OCI-LY7 (cell line): ENCODE data around the gene EIF2S3. TPM values are rescaled to one million over a fixed set of nuclear protein-coding genes. Genes with fewer than 3 reads are reported as not detected.

Source experiments
- BruUV-seq: library from RNA; stranded (reverse); fragments of 400-500 nt; replicated peaks from 2 replicates; lab custom pipeline; 2021; lab: Mats Ljungman, UMichigan
- CTCF ChIA-PET: fragments of 300-600 bp; sonication (Branson Sonifier 250); formaldehyde crosslinking; loops from one replicate; lab custom pipeline; 2022; ENCODE audit warnings: antibody characterized with exemption; ENCODE audit not compliant: unreplicated experiment; lab: Charles Lee
- POLR2A ChIA-PET: fragments of 300-600 bp; sonication (Branson Sonifier 250); formaldehyde crosslinking; loops from one replicate; lab custom pipeline; 2022; ENCODE audit warnings: antibody characterized with exemption; lab: Charles Lee
- DNase-seq: peaks from one replicate; pipeline ENCODE4 v3.0.0-alpha.2; 2015; ENCODE audit warnings: low spot score
- H2AFZ ChIP-seq: fragments of 200-600 bp; sonication (generic), shearing (Covaris generic); 2 replicates; pipeline ENCODE4 v1.6.1; 2014; ENCODE audit warnings: mild to moderate bottlenecking, antibody characterized with exemption, low read length, moderate library complexity
- H3K27ac ChIP-seq: fragments of 200-600 bp; sonication (generic); 2 replicates; pipeline ENCODE4 v1.5.1; 2014; ENCODE audit warnings: mixed run types, low read depth, mild to moderate bottlenecking, moderate library complexity, low read length, inconsistent platforms; ENCODE audit not compliant: poor library complexity, severe bottlenecking
- H3K36me3 ChIP-seq: fragments of 200-600 bp; sonication (generic); 2 replicates; pipeline ENCODE4 v1.6.1; 2014; ENCODE audit warnings: mild to moderate bottlenecking, antibody characterized with exemption, low read length, moderate library complexity, mixed read lengths; ENCODE audit not compliant: insufficient read depth
- H3K4me1 ChIP-seq: fragments of 200-600 bp; sonication (generic); 2 replicates; pipeline ENCODE4 v1.5.1; 2014; ENCODE audit warnings: mild to moderate bottlenecking, low read length; ENCODE audit not compliant: insufficient read depth, poor library complexity, severe bottlenecking
- H3K4me2 ChIP-seq: fragments of 200-600 bp; sonication (generic); 2 replicates; pipeline ENCODE4 v1.6.1; 2014; ENCODE audit warnings: mild to moderate bottlenecking, low read length
- H3K4me3 ChIP-seq: fragments of 200-600 bp; sonication (generic); 2 replicates; pipeline ENCODE4 v1.5.1; 2014; ENCODE audit warnings: mild to moderate bottlenecking, low read depth, low read length; ENCODE audit not compliant: poor library complexity, severe bottlenecking
- H3K79me2 ChIP-seq: fragments of 200-600 bp; sonication (generic); 2 replicates; pipeline ENCODE4 v1.6.1; 2016; ENCODE audit warnings: low read depth, mild to moderate bottlenecking, low read length, moderate library complexity, mixed read lengths; ENCODE audit not compliant: insufficient read depth
- H3K9me2 ChIP-seq: fragments of 200-600 bp; sonication (generic); 2 replicates; pipeline ENCODE4 v1.6.1; 2016; ENCODE audit warnings: mild to moderate bottlenecking, low read length, mixed read lengths; ENCODE audit not compliant: insufficient read depth
- H3K9me3 ChIP-seq: fragments of 200-600 bp; sonication (generic); 2 replicates; pipeline ENCODE4 v1.6.1; 2014; ENCODE audit warnings: mild to moderate bottlenecking, mixed run types, low read length, mixed read lengths
- H4K20me1 ChIP-seq: fragments of 200-600 bp; sonication (generic); 2 replicates; pipeline ENCODE4 v1.6.1; 2014; ENCODE audit warnings: mild to moderate bottlenecking, antibody characterized with exemption, low read length, moderate library complexity, mixed read lengths; ENCODE audit not compliant: insufficient read depth
- CTCF ChIP-seq: fragments of 200-600 bp; sonication (generic); conservative IDR thresholded peaks from 2 replicates; pipeline ENCODE4 v1.5.1; 2014; ENCODE audit warnings: mild to moderate bottlenecking, antibody characterized with exemption, low read length, moderate library complexity, mixed read lengths
- EZH2phosphoT487 ChIP-seq: fragments of 200-600 bp; sonication (generic); IDR thresholded peaks from 2 replicates; pipeline ENCODE4 v1.6.1; 2018; ENCODE audit warnings: low read depth, borderline replicate concordance, mild to moderate bottlenecking, mixed run types, antibody characterized with exemption, low read length, moderate library complexity, mixed read lengths
- intact Hi-C: fragments of 100-400 bp; cut with micrococcal nuclease; formaldehyde crosslinking; loops from one replicate; pipeline ENCODE4 v1.10.0; 2022; ENCODE audit not compliant: unreplicated experiment
- total RNA-seq, 2 experiments: library from RNA; depleted of rRNA in 1 of 2; stranded (reverse); fragments of >200 nt in 1 of 2; shearing (Covaris generic) in 1 of 2; gene quantifications; 2 replicates each; pipeline ENCODE4 v1.2.3, GENCODE V29; 2014 to 2022

EIF2S3 gene
- total RNA-seq, 2 experiments from 2014 or later: 243 to 405 TPM

DNA sequence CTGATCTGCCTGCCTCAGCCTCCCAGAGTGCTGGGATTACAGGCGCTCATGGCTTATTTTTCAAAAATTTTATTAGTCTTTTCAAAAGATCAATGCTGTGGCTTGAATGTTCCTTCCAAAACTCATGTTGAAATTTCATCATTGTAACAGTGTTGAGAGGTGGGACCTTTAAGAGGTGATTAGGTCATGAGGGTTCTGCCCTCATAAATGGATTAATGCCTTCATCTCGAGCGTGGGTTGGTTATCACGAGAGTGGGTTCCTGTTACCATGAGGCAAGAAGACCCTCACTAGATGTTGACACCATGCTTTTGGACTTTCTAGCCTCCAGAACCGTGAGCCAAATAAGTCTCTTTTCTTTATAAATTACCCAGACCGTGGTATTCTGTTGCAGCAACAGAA, 30.3 kb downstream of the EIF2S3 start:
- Histone ChIP-seq H2AFZ (no peak overlapping the region), H3K36me3 (no peaks in the 10 kb centered on the region), H4K20me1 (no peaks in the 10 kb centered on the region), H3K79me2 (no peaks in the 10 kb centered on the region), H3K9me3 (no peaks in the 10 kb centered on the region), H3K27ac (no peak overlapping the region), H3K9me2 (no peaks in the 10 kb centered on the region), H3K4me1 (peaks cover 2% of the 10 kb centered on the region), H3K4me3 (no peak overlapping the region), H3K4me2 (no peak overlapping the region)
- no TSS peak for BruUV-seq
- ChIA-PET POLR2A (no interaction called here), CTCF (no interaction called here)
- DNase-seq: no peak
- intact Hi-C loops: no loop called here
- TF ChIP-seq CTCF: no peak
- no peak for TF ChIP-seq EZH2phosphoT487

- BruUV-seq: no TSS peak
Measured at GRCh38 chrX:24090300-24091200, 35.8 kb downstream of the EIF2S3 start.

More at GRCh38 chrX:24090300-24091200, 35.8 kb downstream of the EIF2S3 start:
- no peaks in the 10 kb centered on the region for H4K20me1 ChIP-seq
- no peak overlapping the region for H2AFZ ChIP-seq
- intact Hi-C loops: no loop called here
- no peaks in the 10 kb centered on the region for H3K79me2 ChIP-seq
- TF ChIP-seq CTCF (no peak), EZH2phosphoT487 (no peak)
- ChIA-PET CTCF (no interaction called here), POLR2A (interaction anchor here (0.6 kb wide), 2 partner anchors 266 to 306 kb away, joined by 4 to 6 read pairs; no protein-coding TSS in a partner anchor)
- H3K36me3 ChIP-seq: no peaks in the 10 kb centered on the region
- no peak overlapping the region for H3K4me2 ChIP-seq
- H3K9me3 ChIP-seq: no peaks in the 10 kb centered on the region
- no peak for DNase-seq
- no peaks in the 10 kb centered on the region for H3K4me1 ChIP-seq
- H3K27ac ChIP-seq: no peak overlapping the region
- H3K9me2 ChIP-seq: no peaks in the 10 kb centered on the region
- H3K4me3 ChIP-seq: no peak overlapping the region
